ENCODE measurements around the gene TGFBR1. TPM values are rescaled to one million over a fixed set of nuclear protein-coding genes. Genes with fewer than 3 reads are reported as not detected.

The TGFBR1 gene
- total and polyA plus RNA-seq, 2 experiments from 2014 or later: 41.7 to 79.4 TPM

DNA sequence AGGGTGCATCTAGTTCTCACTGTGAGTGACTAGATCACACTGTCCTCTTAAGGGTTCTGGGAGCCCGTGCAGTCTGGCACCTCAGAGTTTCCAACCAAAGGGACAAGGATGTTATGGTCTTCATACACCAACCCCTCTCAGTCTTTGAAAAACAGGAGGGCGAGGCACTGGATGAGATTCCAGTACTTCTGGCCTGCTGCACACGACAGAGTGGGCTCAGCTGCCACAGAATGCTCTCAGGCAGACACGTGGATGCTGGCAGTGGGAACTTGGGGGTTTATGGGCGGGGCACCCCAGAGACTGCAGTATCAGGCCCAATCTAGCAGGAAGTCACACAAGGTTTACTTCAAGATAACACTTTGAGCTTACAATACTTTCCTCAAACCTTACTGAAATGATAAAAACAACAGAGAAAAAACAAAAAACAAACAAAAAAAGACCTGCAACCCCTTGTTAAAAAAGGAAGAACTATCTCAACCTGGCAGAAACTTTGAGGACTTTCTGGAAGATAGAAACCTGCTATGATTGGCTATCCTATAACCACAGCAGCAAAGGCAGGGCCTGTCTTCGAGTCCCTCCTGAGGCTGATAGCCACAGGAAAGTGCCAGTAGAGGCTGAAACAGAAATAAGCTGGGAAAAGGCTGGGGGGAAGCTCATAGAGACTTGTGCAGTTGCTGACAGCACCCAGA is 28.3 kb upstream of the TGFBR1 start:
- Histone ChIP-seq H3K4me1 (ENCODE audit: insufficient read depth) (peaks cover 7% of the 10 kb centered on the region), H3K27me3 (no peaks in the 10 kb centered on the region), H3K36me3 (replicated peaks; ENCODE audit: insufficient read depth, low read depth) (no peaks in the 10 kb centered on the region), H3K4me3 (no peak overlapping the region), H3K9me3 (ENCODE audit: low read depth) (no peaks in the 10 kb centered on the region), H3K9me2 (replicated peaks; ENCODE audit: insufficient read depth) (no peaks in the 10 kb centered on the region), H3K4me2 (no peak overlapping the region), H3K79me2 (no peaks in the 10 kb centered on the region), H4K20me1 (ENCODE audit: insufficient read depth, poor library complexity, severe bottlenecking) (no peaks in the 10 kb centered on the region), H3K27ac (no peak overlapping the region), H2AFZ (no peak overlapping the region)
- 56% methylated on average over 6 of the region's 6 CpGs for WGBS (ENCODE audit: low lambda C conversion rate, missing lambda C conversion rate)
- TF ChIP-seq, protein P1, sequence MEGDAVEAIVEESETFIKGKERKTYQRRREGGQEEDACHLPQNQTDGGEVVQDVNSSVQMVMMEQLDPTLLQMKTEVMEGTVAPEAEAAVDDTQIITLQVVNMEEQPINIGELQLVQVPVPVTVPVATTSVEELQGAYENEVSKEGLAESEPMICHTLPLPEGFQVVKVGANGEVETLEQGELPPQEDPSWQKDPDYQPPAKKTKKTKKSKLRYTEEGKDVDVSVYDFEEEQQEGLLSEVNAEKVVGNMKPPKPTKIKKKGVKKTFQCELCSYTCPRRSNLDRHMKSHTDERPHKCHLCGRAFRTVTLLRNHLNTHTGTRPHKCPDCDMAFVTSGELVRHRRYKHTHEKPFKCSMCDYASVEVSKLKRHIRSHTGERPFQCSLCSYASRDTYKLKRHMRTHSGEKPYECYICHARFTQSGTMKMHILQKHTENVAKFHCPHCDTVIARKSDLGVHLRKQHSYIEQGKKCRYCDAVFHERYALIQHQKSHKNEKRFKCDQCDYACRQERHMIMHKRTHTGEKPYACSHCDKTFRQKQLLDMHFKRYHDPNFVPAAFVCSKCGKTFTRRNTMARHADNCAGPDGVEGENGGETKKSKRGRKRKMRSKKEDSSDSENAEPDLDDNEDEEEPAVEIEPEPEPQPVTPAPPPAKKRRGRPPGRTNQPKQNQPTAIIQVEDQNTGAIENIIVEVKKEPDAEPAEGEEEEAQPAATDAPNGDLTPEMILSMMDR (IDR thresholded peaks at IDR 0.05; ENCODE audit: poor library complexity): no peak
- TF ChIP-seq EZH2phosphoT487 (IDR thresholded peaks at IDR 0.05; ENCODE audit: low read depth, severe bottlenecking, unreplicated experiment) (no peak), EZH2 (IDR thresholded peaks at IDR 0.05; ENCODE audit: borderline replicate concordance) (no peak)
- no peak for DNase-seq (ENCODE audit: low spot score)

- Histone ChIP-seq H3K36me3 (replicated peaks; ENCODE audit: insufficient read depth, low read depth) (no peaks in the 10 kb centered on the region), H3K9me3 (ENCODE audit: low read depth) (no peaks in the 10 kb centered on the region), H3K27ac (no peak overlapping the region), H2AFZ (no peak overlapping the region), H3K9me2 (replicated peaks; ENCODE audit: insufficient read depth) (no peaks in the 10 kb centered on the region), H3K79me2 (no peaks in the 10 kb centered on the region), H3K4me1 (ENCODE audit: insufficient read depth) (peaks cover 7% of the 10 kb centered on the region), H3K4me3 (no peak overlapping the region), H3K27me3 (no peaks in the 10 kb centered on the region), H4K20me1 (ENCODE audit: insufficient read depth, poor library complexity, severe bottlenecking) (no peaks in the 10 kb centered on the region), H3K4me2 (no peak overlapping the region)
- TF ChIP-seq EZH2phosphoT487 (IDR thresholded peaks at IDR 0.05; ENCODE audit: low read depth, severe bottlenecking, unreplicated experiment): no peak
- TF ChIP-seq EZH2 (IDR thresholded peaks at IDR 0.05; ENCODE audit: borderline replicate concordance): no peak
- no peak for DNase-seq (ENCODE audit: low spot score)
- 76% methylated on average over 2 of the region's 2 CpGs for WGBS (ENCODE audit: low lambda C conversion rate, missing lambda C conversion rate)
Observed at GRCh38 chr9:99078717-99079116, 26.2 kb upstream of the TGFBR1 start.

DNA sequence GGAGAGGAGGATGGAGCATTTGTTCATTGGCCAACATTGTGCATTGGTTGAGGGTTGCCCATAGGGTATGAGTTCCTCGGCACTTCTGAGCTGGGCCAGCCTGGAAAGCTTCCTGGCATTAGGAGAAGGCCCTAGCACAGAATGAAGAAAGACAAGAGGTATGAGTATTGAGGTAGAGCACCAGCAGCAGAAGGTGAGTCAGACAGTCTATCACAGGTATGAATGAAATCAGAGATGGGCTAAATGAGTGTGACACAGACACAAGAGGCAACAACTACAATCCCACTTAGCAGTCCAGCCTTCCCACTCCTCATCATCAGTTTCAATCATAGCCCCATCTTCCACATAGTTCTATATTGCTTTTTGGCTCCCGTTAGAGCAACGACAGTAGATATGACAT is 25.4 kb upstream of the TGFBR1 start:
- H2AFZ ChIP-seq: no peak overlapping the region
- no peak overlapping the region for H3K4me2 ChIP-seq
- no peaks in the 10 kb centered on the region for H3K9me3 ChIP-seq (ENCODE audit: low read depth)
- H3K4me3 ChIP-seq: no peak overlapping the region
- H3K27ac ChIP-seq: no peak overlapping the region
- peaks cover 7% of the 10 kb centered on the region for H3K4me1 ChIP-seq (ENCODE audit: insufficient read depth)
- H4K20me1 ChIP-seq (ENCODE audit: insufficient read depth, poor library complexity, severe bottlenecking): no peaks in the 10 kb centered on the region
- WGBS (ENCODE audit: low lambda C conversion rate, missing lambda C conversion rate): 95% methylated on average over 3 of the region's 3 CpGs
- no peaks in the 10 kb centered on the region for H3K79me2 ChIP-seq
- no peaks in the 10 kb centered on the region for H3K27me3 ChIP-seq
- no peaks in the 10 kb centered on the region for H3K9me2 ChIP-seq (replicated peaks; ENCODE audit: insufficient read depth)
- no peak for TF ChIP-seq EZH2phosphoT487 (IDR thresholded peaks at IDR 0.05; ENCODE audit: low read depth, severe bottlenecking, unreplicated experiment)
- TF ChIP-seq, protein P1 (IDR thresholded peaks at IDR 0.05; ENCODE audit: poor library complexity): no peak
- TF ChIP-seq EZH2 (IDR thresholded peaks at IDR 0.05; ENCODE audit: borderline replicate concordance): no peak
- no peak for DNase-seq (ENCODE audit: low spot score)
- H3K36me3 ChIP-seq (replicated peaks; ENCODE audit: insufficient read depth, low read depth): no peaks in the 10 kb centered on the region

- 86% methylated on average over 6 of the region's 6 CpGs for WGBS (ENCODE audit: low lambda C conversion rate, missing lambda C conversion rate)
- Histone ChIP-seq H3K4me3 (no peak overlapping the region), H3K79me2 (no peaks in the 10 kb centered on the region), H4K20me1 (ENCODE audit: insufficient read depth, poor library complexity, severe bottlenecking) (no peaks in the 10 kb centered on the region), H3K27ac (no peak overlapping the region), H3K9me3 (ENCODE audit: low read depth) (no peaks in the 10 kb centered on the region), H3K36me3 (replicated peaks; ENCODE audit: insufficient read depth, low read depth) (no peaks in the 10 kb centered on the region), H3K4me2 (no peak overlapping the region), H3K4me1 (ENCODE audit: insufficient read depth) (no peaks in the 10 kb centered on the region), H3K27me3 (no peaks in the 10 kb centered on the region), H3K9me2 (replicated peaks; ENCODE audit: insufficient read depth) (no peaks in the 10 kb centered on the region), H2AFZ (no peak overlapping the region)
- TF ChIP-seq, protein P1 (IDR thresholded peaks at IDR 0.05; ENCODE audit: poor library complexity): no peak
- no peak for TF ChIP-seq EZH2 (IDR thresholded peaks at IDR 0.05; ENCODE audit: borderline replicate concordance)
- no peak for TF ChIP-seq EZH2phosphoT487 (IDR thresholded peaks at IDR 0.05; ENCODE audit: low read depth, severe bottlenecking, unreplicated experiment)
- DNase-seq (ENCODE audit: low spot score): no peak
Observed at GRCh38 chr9:99083051-99083450, 21.9 kb upstream of the TGFBR1 start.
